GM18873 (cell line): ENCODE data around the gene MON2.
"Not testable (repeated sequence)": the region's sequence is repeated elsewhere in the genome, so short reads cannot be mapped to it uniquely, and the experiment has no call there.

ENCODE experiments used
- ATAC-seq: cut with Tn5 transposase; IDR thresholded peaks from one replicate; pipeline ENCODE4 v1.9.1; 2021; ENCODE audit warnings: mild to moderate bottlenecking, moderate library complexity, moderate number of reproducible peaks; ENCODE audit not compliant: unreplicated experiment, low FRiP score

The MON2 gene

DNA sequence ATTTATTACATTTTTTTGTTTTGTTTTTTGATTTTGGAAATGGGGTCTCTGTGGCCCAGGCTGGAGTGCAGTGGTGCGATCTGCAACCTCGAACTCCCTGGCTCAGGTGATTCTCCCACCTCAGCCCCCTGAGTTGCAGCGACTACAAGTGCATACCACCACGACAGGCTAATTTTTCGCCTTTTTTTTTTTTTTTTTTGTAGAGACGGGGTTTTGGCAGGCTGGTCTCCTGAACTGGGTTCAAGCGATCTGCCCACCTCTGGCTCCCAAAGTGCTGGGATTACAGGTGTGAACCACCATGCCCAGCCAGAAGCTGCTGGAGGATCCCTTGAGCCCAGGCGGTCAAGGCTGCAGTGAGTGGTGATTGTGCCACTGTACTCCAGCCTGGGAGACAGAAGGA lies 2.3 kb downstream of the MON2 start:
- no peak for ATAC-seq

DNA sequence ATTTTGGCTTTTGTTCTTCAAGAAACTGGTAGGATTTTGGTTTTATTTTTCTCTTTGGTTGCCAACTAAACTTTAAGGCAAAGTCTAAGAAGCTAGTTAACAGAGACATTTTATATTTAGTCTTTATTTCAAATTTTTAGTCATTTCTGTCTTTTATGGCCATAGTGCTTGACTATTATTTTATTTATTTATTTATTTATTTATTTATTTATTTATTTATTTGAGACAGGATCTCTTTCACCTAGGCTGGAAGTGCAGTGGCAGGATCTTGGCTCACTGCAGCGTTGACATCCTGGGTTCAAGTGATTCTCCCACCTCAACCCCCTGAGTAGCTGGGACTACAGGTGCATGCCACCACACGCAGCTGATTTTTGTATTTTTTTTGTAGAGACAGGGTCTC lies 3.1 kb downstream of the MON2 start:
- ATAC-seq = no peak

DNA sequence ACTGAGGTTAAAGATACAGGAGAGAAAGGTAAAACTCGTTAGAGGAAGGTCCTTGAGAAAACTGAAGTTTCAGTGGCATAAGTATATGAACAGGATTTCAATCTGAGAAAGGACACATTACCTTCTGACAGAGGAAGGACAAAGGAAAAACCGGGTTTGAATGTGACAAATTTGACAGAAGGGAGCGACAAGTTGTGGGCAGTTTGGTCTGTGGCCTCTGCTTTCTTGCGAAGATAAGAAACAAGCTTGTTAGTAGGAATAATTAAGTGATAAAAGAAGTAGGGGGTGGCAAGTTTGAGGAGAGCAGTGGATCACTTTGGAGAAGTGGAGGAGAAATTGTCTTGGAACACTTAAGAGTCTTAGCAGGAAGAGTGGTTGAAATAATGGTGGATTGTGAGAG lies 5.1 kb downstream of the MON2 start:
- no peak for ATAC-seq

DNA sequence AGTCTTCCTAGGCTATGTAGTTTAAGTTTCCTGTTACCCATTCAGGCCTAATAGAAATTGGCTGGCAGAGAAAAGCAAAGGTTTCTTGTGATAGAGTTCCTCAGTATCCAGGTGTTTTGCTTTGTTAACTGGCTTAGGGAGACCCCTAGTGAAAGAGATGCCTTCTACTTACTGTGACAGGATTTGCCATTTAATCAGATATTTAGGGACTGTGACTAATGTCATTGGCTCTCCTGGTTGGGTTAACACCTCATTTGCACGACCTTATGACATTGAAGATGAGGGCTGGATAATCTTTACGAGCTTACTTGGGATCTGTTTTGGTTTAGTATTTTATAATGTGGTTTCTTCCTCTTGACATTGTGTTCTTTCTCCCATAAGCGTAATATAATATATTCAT lies 5.8 kb downstream of the MON2 start:
- ATAC-seq = no peak

DNA sequence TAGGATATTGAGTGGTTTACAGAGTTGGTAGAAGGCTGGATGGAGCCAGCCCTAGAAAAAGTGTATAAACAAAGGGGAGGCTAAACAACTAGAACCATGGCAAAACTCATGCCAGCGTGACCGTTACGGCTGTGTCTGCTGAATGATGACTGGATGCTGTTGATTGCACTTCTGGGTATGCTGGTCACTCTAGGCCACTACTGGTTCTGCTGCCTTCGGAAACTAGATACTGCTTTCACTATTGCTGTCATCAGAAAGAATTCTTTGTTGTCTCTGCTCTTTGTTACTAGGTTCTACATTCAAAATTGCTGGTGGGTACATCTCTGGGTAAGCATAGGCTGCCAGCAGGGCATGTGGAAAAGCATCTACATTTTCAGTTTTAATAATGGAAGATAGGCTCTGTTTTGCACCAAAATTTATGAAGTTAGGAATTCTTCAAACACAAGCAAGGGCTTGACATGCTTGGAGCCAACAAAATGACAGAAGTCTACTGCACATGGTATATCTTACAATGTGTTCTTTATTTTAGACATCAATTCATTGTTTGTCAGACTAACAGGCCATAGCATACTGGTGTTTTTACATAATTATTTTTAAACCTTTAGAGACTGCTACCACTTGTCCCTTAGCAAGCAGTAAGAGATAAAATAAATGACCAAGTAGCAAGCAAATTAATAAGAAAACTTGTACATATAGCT lies 15.4 kb downstream of the MON2 start:
- ATAC-seq = no peak

DNA sequence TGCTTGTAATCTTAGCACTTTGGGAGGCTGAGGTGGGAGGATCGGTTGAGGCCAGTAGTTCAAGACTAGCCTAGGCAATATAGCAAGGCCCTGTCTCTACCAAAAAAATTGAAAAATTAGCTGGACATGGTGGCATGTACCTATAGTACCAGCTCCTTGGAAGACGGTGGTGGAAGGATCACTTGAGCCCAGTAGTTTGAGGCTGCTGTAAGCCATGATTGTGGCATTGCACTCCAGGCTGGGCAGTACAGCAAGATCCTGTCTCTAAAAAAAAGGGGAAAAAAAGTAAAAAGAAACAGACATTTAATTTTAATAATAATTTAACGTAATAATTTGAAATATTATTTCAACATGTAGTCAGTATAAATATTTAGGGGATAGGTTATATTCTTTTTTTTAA lies 16.1 kb downstream of the MON2 start:
- ATAC-seq = no peak

DNA sequence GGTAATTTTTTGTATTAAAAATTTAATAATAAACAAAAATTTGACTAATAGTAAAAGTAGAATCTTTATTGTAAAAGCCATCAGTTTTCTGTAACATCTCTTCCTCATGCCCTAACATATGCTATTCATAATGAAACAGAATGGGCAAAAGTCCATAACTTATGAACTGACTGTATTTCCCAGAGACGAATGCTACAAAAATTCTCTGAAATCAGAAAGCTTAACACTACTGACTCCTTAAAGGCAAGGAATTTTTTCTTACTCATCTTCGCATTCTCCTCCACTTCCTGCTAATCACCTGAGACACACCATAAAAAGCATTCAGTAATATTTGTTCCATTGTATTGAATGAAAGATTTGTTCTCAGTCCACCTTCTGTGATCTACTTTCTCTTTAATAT lies 17.6 kb downstream of the MON2 start:
- no peak for ATAC-seq

DNA sequence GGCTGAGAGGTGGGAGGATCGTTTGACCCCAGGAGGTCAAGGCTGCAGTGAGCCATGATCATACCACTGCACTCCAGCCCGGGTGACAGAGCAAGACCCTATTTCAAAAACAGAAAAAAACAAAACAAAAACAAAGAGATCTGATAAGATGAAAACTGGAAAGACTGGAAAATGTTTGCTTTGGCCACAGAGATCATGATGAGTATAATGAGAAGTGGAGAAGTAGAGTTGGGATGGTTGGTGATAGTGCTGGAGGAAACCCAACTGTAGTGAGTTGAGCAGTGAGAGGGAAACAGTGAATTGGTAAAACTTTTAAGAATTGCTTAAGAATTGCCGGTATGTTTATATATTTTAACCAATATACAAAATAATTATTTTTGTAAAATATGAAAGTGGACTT lies 39.2 kb downstream of the MON2 start:
- ATAC-seq = no peak

DNA sequence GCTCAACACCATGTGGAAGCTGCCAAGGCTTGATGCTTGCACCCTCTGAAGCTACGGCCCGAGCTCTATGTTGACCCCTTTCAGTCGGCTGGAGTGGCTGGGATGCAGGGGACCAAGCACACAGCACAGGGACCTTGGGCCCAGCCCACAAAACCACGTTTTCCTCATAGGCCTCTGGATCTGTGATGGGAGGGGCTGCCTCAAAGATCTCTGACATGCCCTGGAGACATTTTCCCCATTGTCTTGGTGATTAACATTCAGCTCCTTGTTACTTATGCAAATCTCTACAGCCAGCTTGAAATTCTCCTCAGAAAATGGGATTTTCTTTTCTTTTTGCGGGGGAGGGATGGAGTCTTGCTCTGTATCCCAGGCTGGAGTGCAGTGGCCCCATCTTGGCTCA lies 46.3 kb downstream of the MON2 start:
- no peak for ATAC-seq

DNA sequence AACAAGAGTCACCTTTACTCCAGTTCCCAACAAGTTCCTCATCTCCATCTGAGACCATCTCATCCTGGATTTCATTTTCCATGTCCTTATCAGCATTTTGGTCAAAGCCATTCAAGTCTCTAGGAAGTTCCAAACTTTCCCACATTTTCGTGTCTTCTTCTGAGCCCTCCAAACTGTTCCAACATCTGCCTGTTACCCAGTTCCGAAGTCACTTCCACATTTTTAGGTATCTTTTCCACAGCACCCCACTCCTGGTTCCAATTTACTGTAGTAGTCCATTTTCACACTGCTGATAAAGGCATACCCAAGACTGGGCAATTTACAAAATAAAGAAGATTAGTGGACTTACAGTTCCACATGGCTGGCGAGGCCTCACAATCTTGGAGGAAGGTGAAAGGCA lies 47.5 kb downstream of the MON2 start:
- ATAC-seq = not testable (repeated sequence)

DNA sequence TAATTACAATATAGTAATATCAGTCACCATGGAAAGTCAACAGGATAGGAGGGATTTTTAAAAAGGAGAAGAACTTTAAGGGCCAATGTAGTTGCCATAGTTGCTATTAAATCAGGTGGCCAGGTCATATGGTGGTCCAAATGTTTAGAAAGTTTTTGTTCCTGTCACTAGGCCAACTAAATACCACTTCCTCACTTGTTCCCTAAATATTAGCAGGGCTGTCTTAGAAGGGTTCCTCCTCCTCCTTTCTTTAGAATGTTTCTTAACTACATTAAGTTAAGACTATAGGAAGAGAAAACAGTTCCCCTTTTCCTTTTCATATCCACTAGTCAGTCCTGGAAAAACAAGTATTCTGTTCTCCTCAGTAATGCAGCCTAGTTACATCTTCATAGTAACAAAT lies 50.3 kb downstream of the MON2 start:
- no peak for ATAC-seq

DNA sequence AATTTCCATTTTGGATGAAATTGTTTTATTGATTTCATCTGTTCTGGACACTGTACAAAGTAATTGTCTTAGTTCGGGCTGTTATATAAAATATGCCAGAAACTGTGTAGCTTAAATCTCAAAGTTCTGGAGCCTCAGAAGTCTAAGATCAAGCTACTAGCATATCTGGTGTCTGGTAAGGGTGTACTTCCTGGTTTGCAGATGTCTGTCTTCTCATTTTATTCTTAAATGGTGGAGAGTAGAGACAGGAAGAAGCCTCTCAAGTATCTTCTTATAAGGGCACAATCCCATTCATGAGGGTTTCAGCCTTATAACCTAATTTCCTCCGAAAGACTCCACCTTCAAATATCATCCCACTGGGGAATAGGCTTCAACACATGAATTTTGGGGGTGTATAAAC lies 51.3 kb downstream of the MON2 start:
- no peak for ATAC-seq

DNA sequence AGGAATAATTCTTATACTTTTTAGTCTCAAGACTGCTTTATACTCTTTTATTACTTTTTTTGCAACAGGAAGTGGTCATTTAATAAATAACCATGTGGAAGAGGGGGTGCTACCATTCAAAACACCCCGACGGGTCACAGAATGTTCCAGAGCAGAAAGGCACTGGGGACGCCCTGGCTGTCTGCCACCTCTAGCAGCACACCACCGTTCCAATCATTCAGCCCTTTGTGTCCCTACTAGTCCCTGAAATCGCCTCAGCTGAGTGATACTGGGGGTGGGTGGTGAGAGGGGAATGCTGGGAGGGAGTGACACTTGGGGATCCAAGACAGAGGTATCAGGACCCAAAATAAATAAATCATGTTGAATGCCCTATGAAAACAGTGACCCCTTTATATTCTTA lies 52.4 kb downstream of the MON2 start:
- ATAC-seq = no peak

DNA sequence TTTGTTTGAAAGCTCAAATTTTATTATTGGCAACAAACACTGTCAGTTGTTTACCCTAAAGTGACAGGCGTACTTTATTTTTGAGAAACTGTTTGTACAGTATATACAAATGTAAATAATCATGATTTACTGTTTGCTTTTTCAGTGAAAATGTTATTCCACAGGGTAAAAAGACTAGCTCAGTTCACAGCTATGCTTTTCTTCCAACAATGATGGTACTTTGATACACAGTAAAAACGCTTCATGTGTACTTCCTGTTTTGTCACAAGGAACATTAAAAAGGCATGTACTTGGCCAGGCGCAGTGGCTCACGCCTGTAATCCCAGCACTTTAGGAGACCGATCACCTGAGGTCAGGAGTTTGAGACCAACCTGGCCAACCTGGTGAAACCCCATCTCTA lies 53.7 kb downstream of the MON2 start:
- ATAC-seq = no peak

DNA sequence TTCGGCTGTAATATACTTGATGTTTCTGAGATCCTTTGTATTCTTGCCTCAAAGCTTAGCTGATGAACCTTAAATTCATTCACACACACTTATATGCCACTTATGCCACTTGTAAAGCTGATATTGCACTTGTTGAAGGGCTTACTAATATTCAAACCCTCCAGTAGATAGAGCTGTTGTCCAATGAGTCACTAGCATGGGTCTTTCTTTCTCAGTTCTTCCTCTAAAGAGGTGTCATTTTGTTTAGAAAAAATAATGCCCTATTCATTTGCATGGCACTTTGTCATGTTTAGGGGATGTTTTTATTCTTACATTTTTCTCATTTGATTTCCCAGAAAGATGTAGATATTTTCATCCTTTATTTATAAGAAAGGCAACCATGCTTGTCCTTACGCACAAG lies 56.4 kb downstream of the MON2 start:
- ATAC-seq = no peak

DNA sequence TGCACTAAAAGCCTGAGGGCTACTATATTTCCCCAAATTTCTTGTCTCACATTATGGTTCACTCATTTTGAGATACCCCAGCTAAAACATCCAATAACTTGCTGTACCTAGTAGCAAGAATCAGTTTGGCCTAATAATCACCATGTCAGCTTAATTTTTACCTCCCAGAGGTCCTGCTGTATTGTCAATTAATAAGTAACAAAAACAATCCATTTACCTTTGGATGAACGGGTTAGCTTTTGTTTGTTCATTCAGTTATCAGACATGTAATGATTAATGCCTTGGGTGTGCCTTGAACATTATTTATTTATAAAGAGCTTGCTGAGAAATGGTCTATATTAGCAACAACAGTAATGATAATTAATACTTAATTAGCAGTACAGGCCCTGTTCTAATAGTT lies 57.0 kb downstream of the MON2 start:
- no peak for ATAC-seq

DNA sequence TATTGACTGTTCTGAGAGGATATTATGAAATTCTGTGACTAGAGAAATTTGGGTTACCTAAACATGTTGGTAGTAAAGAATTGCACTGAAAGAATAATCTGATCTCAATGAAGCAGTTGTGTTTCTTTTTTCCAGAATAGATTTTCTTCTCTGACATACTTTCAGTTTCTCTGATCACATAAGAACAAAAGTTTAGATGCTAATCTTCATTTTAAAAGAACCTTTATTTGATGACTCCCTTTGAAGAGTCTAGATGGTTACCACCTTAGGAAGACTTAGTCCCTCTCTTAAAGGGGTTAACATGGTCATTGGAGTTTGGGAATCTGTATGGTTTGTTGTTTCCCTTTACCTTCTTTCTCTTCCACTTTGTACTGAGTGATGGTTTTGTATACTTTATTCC lies 58.6 kb downstream of the MON2 start:
- no peak for ATAC-seq

DNA sequence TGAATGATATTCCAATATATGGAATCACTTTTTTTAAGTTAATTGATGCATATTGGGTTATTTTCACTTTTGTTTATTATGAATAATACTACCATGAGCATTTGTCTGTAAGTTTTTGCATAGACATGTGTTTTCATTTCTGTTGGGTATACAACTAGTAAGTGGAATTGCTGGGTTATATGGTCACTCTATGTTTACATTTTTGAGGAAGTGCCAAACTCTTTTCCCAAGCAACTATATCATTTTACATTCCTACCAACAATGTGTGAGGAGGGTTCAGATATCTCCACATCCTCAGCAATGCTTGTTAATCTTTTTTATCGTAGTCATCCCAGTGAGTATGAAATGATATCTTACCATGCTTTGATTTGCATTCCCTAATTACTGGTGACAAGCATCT lies 64.0 kb downstream of the MON2 start:
- no peak for ATAC-seq

DNA sequence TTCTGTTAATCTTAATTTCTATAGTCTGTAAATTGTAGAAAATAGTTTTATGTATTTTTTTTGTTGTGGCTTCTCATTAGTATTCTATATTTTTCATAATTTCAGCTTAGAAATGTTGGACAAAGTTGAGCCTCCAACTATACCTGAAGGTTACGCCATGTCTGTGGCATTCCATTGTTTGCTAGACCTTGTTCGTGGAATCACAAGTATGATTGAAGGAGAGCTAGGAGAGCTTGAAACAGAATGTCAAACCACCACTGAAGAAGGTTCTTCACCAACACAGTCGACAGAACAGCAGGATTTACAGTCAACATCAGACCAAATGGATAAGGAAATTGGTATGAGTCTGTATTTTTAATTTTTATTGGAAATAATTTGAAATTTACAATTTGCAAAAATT lies 65.7 kb downstream of the MON2 start:
- ATAC-seq = no peak

DNA sequence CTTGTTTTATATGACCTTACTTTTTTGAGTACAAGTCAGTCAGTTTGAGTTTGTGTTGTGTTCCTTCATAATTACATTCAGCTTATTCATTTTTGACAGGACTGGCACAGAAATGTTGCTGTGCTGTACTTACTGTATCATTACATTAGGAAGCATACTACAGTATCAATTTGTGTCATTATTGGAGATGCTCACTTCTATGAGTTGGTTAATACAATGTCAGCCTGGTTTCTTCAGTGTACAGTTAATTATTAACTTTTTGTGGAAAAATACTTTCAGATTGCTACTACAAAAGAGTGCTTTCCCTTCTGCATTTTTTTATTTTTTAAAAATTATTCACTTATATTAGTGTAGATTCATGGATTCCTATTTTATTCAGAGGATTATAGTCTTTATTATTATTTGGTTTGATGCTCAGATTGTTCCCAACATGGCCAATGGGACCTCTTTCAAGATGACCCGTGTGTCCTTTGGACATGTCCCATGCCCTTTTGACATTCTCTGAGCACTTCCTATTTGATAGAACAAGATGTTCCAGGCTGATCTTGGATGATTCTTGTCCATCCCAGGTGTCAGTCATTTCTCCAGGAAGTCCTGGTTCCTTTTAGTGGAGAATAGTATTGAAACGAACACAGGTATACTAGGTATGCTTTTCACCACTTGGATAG lies 66.6 kb downstream of the MON2 start:
- no peak for ATAC-seq

DNA sequence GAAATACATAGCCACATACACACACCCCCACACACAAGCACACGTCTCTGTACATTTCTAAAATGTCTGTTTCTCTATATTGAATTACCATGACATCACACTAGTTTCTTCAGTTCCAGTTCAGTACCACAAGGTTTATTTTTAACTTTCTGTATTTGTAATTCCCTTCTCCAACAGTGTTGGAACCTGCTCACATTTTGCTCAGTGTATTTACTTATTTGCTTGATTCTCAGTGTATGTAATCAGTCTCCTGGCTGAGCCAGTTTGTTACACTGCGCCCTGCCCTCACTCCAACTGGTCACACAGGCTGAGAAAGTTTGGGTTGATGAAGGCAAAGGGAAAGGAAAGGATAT lies 67.1 kb downstream of the MON2 start:
- no peak for ATAC-seq

DNA sequence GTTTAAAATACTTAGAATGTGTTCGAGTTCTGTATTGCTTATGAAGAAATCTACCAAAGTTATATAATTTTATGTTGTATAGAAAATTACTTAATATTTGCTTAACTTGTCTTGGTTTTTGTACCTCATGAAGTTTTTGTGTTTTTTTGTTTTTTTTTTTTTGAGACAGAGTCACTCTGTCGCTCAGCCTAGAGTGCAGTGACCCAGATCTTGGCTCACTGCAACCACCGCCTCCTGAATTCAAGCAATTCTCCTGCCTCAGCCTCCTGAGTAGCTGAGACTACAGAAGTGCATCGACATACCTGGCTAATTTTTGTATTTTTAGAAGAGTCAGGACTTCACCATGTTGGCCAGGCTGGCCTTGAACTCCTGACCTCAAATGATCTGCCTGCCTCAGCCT lies 69.9 kb downstream of the MON2 start:
- ATAC-seq = no peak

DNA sequence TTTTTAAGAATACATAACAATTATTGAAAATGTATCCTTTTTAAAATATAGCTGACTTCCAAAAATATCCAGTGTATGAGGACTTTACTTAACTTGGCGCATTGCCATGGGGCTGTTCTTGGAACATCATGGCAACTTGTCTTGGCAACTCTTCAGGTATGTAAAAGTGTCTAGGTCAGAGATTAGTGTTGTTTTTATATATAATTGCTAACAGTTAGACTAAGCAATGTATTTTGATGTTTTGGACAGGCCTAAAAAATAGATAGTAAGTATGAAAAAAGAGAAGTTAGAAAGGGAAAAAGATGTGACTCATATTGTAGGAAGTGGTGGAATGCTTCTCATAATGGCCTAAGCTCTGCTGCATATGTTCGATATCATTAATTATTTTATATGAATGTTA lies 70.9 kb downstream of the MON2 start:
- no peak for ATAC-seq
